ENCODE results near the gene NUP210. TPM values are rescaled to one million over a fixed set of nuclear protein-coding genes. Genes with fewer than 3 reads are reported as not detected.

The NUP210 gene
- total and polyA plus RNA-seq, 8 donors = 16.0 to 23.5 (median 18.1) TPM

GRCh38 chr3:13353506-13353905, 66.6 kb downstream of the NUP210 start:
- Histone ChIP-seq H3K4me1 (peaks cover 0 to 9% of the 10 kb centered on the region in 2 donors), H3K9me3 (no peaks in the 10 kb centered on the region), H3K4me3 (no peak overlapping the region), H3K27me3 (no peaks in the 10 kb centered on the region), H3K36me3 (peaks cover 0 to 86% of the 10 kb centered on the region in 2 donors), H3K27ac (no peak overlapping the region)
- intact Hi-C loops (cut with DNase I) = no loop called here
- ATAC-seq (no peak), DNase-seq (peak in 1 of 4 donors; percentile 30)
- TF ChIP-seq, protein P1, sequence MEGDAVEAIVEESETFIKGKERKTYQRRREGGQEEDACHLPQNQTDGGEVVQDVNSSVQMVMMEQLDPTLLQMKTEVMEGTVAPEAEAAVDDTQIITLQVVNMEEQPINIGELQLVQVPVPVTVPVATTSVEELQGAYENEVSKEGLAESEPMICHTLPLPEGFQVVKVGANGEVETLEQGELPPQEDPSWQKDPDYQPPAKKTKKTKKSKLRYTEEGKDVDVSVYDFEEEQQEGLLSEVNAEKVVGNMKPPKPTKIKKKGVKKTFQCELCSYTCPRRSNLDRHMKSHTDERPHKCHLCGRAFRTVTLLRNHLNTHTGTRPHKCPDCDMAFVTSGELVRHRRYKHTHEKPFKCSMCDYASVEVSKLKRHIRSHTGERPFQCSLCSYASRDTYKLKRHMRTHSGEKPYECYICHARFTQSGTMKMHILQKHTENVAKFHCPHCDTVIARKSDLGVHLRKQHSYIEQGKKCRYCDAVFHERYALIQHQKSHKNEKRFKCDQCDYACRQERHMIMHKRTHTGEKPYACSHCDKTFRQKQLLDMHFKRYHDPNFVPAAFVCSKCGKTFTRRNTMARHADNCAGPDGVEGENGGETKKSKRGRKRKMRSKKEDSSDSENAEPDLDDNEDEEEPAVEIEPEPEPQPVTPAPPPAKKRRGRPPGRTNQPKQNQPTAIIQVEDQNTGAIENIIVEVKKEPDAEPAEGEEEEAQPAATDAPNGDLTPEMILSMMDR (IDR thresholded peaks at IDR 0.05) = no peak

GRCh38 chr3:13352621-13353131, 67.4 kb downstream of the NUP210 start:
- no peaks in the 10 kb centered on the region for H3K27me3 ChIP-seq
- peaks cover 0 to 9% of the 10 kb centered on the region in 2 donors for H3K4me1 ChIP-seq
- TF ChIP-seq, protein P1 (IDR thresholded peaks at IDR 0.05) = no peak
- no peak overlapping the region for H3K4me3 ChIP-seq
- H3K9me3 ChIP-seq = no peaks in the 10 kb centered on the region
- no peak overlapping the region for H3K27ac ChIP-seq
- intact Hi-C loops (cut with DNase I) = no loop called here
- ATAC-seq (no peak), DNase-seq (peak in 1 of 4 donors; percentile 58)
- H3K36me3 ChIP-seq = peaks cover 0 to 86% of the 10 kb centered on the region in 2 donors

GRCh38 chr3:13349823-13350222, 70.3 kb downstream of the NUP210 start:
- H3K4me1 ChIP-seq = peaks cover 0 to 9% of the 10 kb centered on the region in 2 donors
- peaks cover 0 to 76% of the 10 kb centered on the region in 2 donors for H3K36me3 ChIP-seq
- ATAC-seq (no peak), DNase-seq (no peak)
- intact Hi-C loops (cut with DNase I) = no loop called here
- no peaks in the 10 kb centered on the region for H3K27me3 ChIP-seq
- no peak overlapping the region for H3K4me3 ChIP-seq
- TF ChIP-seq, protein P1 (IDR thresholded peaks at IDR 0.05) = no peak
- H3K9me3 ChIP-seq = no peaks in the 10 kb centered on the region
- H3K27ac ChIP-seq = no peak overlapping the region

DNA sequence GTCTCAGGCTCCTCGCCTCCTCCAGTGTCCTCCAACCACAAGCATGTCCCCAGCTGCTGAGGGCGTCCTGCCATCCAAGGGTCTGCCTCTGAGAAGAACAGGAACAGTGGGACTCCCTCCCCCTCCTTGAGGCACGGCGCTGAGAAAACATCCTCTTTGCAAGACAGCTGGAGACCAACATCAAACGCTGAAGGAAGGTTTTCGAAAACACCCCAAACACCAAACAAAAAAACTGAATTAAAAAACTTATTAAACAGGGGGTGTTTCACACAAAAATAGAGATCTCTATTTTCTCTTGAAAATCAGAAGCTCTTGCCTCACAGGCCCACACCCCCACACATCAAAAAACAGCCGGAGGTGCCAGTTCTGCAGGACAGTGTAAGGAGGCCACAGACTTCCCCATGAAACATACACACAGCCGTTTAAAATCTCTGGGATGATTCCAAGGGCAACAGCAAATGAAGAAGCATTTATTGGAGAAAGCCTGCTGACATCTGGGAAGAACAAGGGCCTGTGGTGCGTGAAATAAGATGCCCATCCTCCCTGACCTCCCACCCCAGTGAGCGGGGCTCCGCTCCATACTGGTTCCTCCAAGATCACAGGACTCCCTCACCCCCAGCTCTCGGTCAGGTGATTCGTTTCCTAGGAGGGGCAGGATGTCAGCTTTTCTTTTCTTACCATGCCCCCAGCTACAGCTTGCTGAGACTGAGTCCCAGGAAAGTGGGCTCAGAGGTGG, 71.3 kb downstream of the NUP210 start:
- TF ChIP-seq, protein P1 (IDR thresholded peaks at IDR 0.05) = no peak
- Histone ChIP-seq H3K27ac (no peak overlapping the region), H3K9me3 (no peaks in the 10 kb centered on the region), H3K36me3 (peaks cover 0 to 66% of the 10 kb centered on the region in 2 donors), H3K4me1 (peaks cover 0 to 9% of the 10 kb centered on the region in 2 donors), H3K4me3 (no peak overlapping the region), H3K27me3 (no peaks in the 10 kb centered on the region)
- intact Hi-C loops (cut with DNase I) = no loop called here
- ATAC-seq = peak; percentile 17
- peak in 2 of 4 donors; percentile 29 to 43 for DNase-seq

DNA sequence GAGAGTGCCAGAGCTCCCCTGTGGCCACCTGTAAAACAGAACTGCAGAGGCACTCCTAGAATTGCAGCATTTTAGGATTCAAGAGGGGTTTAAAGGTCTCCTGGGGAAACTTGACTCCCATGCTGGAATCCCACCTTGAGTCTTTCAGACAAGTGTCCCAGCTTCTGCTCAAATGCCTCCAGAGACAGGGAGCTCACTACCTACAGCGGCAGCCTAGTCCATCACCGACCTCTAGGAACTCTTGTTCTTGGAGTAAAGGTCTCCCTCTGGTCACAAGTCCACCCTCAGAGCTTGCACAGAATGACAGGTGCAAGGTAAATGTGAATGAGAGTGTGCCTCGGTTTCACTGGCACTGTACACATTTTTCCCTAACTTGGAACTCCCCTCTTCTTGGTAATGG, 72.0 kb downstream of the NUP210 start:
- DNase-seq (no peak), ATAC-seq (no peak)
- intact Hi-C loops (cut with DNase I) = no loop called here
- H3K27ac ChIP-seq = no peak overlapping the region
- H3K9me3 ChIP-seq = no peaks in the 10 kb centered on the region
- peaks cover 0 to 59% of the 10 kb centered on the region in 2 donors for H3K36me3 ChIP-seq
- no peak overlapping the region for H3K4me3 ChIP-seq
- TF ChIP-seq, protein P1 (IDR thresholded peaks at IDR 0.05) = no peak
- H3K4me1 ChIP-seq = peaks cover 0 to 9% of the 10 kb centered on the region in 2 donors
- no peaks in the 10 kb centered on the region for H3K27me3 ChIP-seq
